ENCODE data around the gene PRR33. TPM values are rescaled to one million over a fixed set of nuclear protein-coding genes. Genes with fewer than 3 reads are reported as not detected.
A peak's percentile ranks its signal among the peaks of the same experiment; 100 is the strongest.

PRR33 gene
- total and polyA plus RNA-seq, 10 of the 15 experiments (the other 5 are each of a cell fraction or from before 2014, with no cell fraction given): 0.02 to 1.0 (median 0.38) TPM; not detected in 6

GRCh38 chr11:1884303-1884700, 7.4 kb downstream of the PRR33 start (continued):
- TF ChIP-seq MYC (IDR thresholded peaks at IDR 0.05; ENCODE audit: insufficient read depth, insufficient read length, insufficient replicate concordance, low read length, severe bottlenecking) (no peak), CBFB (IDR thresholded peaks at IDR 0.05; ENCODE audit: low read depth) (no peak), PML (IDR thresholded peaks at IDR 0.05; ENCODE audit: low read length) (no peak)

GRCh38 chr11:1883346-1884302, 8.1 kb downstream of the PRR33 start:
- peaks cover 5% of the 10 kb centered on the region; the same call in 1 of the 2 replicates for H4K20me1 ChIP-seq (ENCODE audit: control insufficient read depth, insufficient read depth)
- FAIRE-seq: no peak
- ATAC-seq: no peak
- no peak overlapping the region for H3K4me3 ChIP-seq
- DNase-seq (ENCODE audit: low read depth, low spot score): no peak
- 91% methylated on average over 14 of the region's 14 CpGs for WGBS (ENCODE audit: insufficient coverage, insufficient replicate concordance, low lambda C conversion rate, missing lambda C conversion rate)
- ChIA-PET RAD21 (ENCODE audit: unreplicated experiment) (interaction anchor here (1.2 to 2.0 kb wide), 3 partner anchors 33 to 47 kb away, joined by 4 to 10 read pairs (median 8); partner anchors contain the start of gene TNNI2), SMC1A (ENCODE audit: uncharacterized antibody, unreplicated experiment) (interaction anchor here (2.0 kb wide), 1 partner anchor 28 kb away, joined by 6 read pairs; no protein-coding TSS in a partner anchor), CTCF (interaction anchor here (0.6 to 1.5 kb wide), 7 partner anchors 12 to 268 kb away, joined by 3 to 8 read pairs (median 5); no protein-coding TSS in a partner anchor), POLR2A (no interaction called here)
- no peak overlapping the region for H3K27ac ChIP-seq (ENCODE audit: control insufficient read depth, insufficient read depth)
- no TSS peak for BruUV-seq (replicated peaks)
- H3K79me2 ChIP-seq (ENCODE audit: control insufficient read depth, insufficient read depth, low read length): no peaks in the 10 kb centered on the region; the same call in 1 of the 2 replicates
- H3K4me2 ChIP-seq (ENCODE audit: control insufficient read depth, insufficient read depth): no peak overlapping the region
- H3K4me1 ChIP-seq (ENCODE audit: control insufficient read depth, insufficient read depth, low read length): no peaks in the 10 kb centered on the region; the same call in 1 of the 2 replicates
- in situ Hi-C loops (cut with MboI) (loop anchor here (5.0 kb wide), 1 partner anchor 34 kb away; the partner anchor contains the start of gene TNNT3), intact Hi-C loops (cut with micrococcal nuclease; ENCODE audit: unreplicated experiment) (loop anchor here (2.0 kb wide), 1 partner anchor 267 kb away; no protein-coding TSS in a partner anchor)
- no peak overlapping the region for H2AFZ ChIP-seq (ENCODE audit: control insufficient read depth, low read depth, low read length)
- no peaks in the 10 kb centered on the region for H3K27me3 ChIP-seq (replicated peaks in 1 of 2; ENCODE audit: control insufficient read depth in 2 of 2, insufficient read depth in 2 of 2, low read length in 1 of 2)
- no peak for TF ChIP-seq GATAD2B (conservative IDR thresholded peaks at IDR 0.05; ENCODE audit: low read depth)
- no peak for TF ChIP-seq SREBF2 (IDR thresholded peaks at IDR 0.05; ENCODE audit: low read length)
- TF ChIP-seq POLR2A (IDR thresholded peaks at IDR 0.05; ENCODE audit: low read depth, low read length): peak; percentile 9; the same call in 1 of the 2 replicates
- TF ChIP-seq ZNF217 (IDR thresholded peaks at IDR 0.05): no peak
- H3K9me3 ChIP-seq (replicated peaks; ENCODE audit: control insufficient read depth, insufficient read depth, low read length): no peaks in the 10 kb centered on the region
- no peak overlapping the region for H3K9ac ChIP-seq (ENCODE audit: control insufficient read depth, insufficient read depth, low read length)
- peaks cover 31 to 54% of the 10 kb centered on the region in 2 experiments for H3K36me3 ChIP-seq (ENCODE audit: control insufficient read depth in 2 of 2, insufficient read depth in 2 of 2, low read length in 1 of 2)
